Measurements from ENCODE around the gene ARFGAP3. TPM values are rescaled to one million over a fixed set of nuclear protein-coding genes. Genes with fewer than 3 reads are reported as not detected.
A peak's percentile ranks its signal among the peaks of the same experiment; 100 is the strongest.

Gene ARFGAP3
- total RNA-seq, 1 donor from 2014 or later: 28.4 TPM

GRCh38 chr22:42848941-42849550 is 8.0 kb downstream of the ARFGAP3 start:
- H3K4me1 Mint-ChIP-seq: peaks cover 3% of the 10 kb centered on the region
- no peak overlapping the region for H3K4me3 Mint-ChIP-seq
- H3K36me3 Mint-ChIP-seq (ENCODE audit: low read depth): peaks cover 4% of the 10 kb centered on the region
- no peaks in the 10 kb centered on the region for H3K27me3 Mint-ChIP-seq (ENCODE audit: low read depth)
- no peak for DNase-seq (ENCODE audit: low read depth, low spot score)
- no peaks in the 10 kb centered on the region for H3K9me3 Mint-ChIP-seq
- no peak overlapping the region for H3K27ac Mint-ChIP-seq (ENCODE audit: unreplicated experiment)
- no peak for TF ChIP-seq CTCF (conservative IDR thresholded peaks at IDR 0.05)

DNA sequence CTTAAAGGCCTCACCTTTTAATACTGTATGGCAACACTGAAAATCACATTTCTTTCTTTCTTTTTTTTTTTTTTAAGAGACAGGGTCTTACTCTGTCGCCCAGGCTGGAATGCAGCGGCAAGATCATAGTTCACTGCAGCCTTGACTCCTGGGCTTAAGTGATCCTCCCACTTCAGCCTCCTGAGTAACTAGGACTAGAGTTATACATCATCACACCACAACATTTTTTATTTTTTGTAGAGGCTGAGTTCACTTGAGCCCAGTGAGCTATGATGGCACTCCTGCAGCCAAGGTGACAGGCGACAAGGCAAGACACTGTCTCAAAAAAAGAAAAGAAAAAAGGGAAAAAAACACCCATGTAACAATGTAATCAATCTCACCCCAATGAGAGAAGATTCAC is 10.0 kb downstream of the ARFGAP3 start:
- peaks cover 7% of the 10 kb centered on the region for H3K36me3 Mint-ChIP-seq (ENCODE audit: low read depth)
- TF ChIP-seq CTCF (conservative IDR thresholded peaks at IDR 0.05): no peak
- H3K27me3 Mint-ChIP-seq (ENCODE audit: low read depth): no peaks in the 10 kb centered on the region
- H3K4me3 Mint-ChIP-seq: no peak overlapping the region
- peaks cover 3% of the 10 kb centered on the region for H3K4me1 Mint-ChIP-seq
- no peak overlapping the region for H3K27ac Mint-ChIP-seq (ENCODE audit: unreplicated experiment)
- DNase-seq (ENCODE audit: low read depth, low spot score): no peak
- H3K9me3 Mint-ChIP-seq: no peaks in the 10 kb centered on the region

DNA sequence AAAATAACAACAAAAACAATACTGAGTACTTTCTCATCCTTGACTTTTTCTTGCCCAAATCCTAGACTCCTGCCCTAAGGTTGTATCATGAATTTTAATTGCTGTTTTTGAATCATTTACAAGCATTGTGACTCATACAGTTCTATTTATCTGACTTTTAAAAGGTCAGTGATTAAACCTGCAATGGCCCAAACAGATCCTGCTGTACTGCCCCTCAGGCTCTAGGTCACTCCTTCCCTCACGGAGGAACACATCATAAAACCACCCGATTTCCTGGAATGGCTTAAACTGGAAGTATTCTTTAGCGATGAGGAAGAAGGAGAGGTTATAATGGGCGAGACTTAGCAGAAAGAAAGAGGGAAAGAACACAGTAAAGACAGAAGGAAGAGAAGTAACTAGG is 12.3 kb downstream of the ARFGAP3 start:
- Mint-ChIP-seq H3K4me3 (no peak overlapping the region), H3K27me3 (ENCODE audit: low read depth) (no peaks in the 10 kb centered on the region), H3K9me3 (no peaks in the 10 kb centered on the region), H3K27ac (ENCODE audit: unreplicated experiment) (no peak overlapping the region), H3K4me1 (no peaks in the 10 kb centered on the region), H3K36me3 (ENCODE audit: low read depth) (peaks cover 9% of the 10 kb centered on the region)
- TF ChIP-seq CTCF (conservative IDR thresholded peaks at IDR 0.05): no peak
- no peak for DNase-seq (ENCODE audit: low read depth, low spot score)

DNA sequence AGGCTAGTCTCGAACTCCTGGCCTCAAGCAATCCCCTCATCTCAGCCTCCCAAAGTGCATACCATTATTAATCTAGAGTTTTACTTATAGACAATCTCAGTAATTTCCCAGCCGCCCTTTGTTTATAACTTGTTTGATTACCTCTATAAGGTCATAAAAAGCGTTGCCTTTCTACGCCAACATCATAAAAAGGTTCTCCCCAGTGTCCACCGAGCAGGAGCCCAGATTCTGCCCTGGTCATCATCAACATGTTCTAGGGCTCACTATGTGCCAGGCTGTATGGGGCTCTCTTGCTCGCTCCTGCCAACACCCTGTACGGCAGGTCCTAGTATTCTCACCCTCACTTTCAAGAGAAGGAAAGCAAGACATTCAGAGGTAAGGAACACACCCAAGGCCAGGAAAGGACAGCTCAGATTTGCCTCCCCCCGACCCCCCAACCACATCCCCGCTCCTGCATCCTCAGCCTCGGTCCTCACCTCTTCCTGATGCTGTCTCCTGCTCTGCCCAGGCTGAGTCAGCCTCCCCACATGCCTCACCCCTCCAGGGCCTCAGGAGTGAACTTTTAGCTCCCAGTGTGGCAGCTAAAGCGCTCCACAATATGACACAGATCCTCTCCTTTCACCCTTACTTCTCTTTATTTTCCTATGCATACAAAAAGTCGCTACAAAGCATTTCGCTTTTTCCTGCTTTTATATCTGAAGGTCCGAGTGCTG is 14.3 kb downstream of the ARFGAP3 start:
- Mint-ChIP-seq H3K4me3 (no peak overlapping the region), H3K27me3 (ENCODE audit: low read depth) (no peaks in the 10 kb centered on the region)

GRCh38 chr22:42841444-42841843 is 15.6 kb downstream of the ARFGAP3 start:
- no peaks in the 10 kb centered on the region for H3K4me1 Mint-ChIP-seq
- H3K4me3 Mint-ChIP-seq: no peak overlapping the region
- H3K36me3 Mint-ChIP-seq (ENCODE audit: low read depth): peaks cover 9% of the 10 kb centered on the region
- H3K9me3 Mint-ChIP-seq: no peaks in the 10 kb centered on the region
- DNase-seq (ENCODE audit: low read depth, low spot score): no peak
- no peak for TF ChIP-seq CTCF (conservative IDR thresholded peaks at IDR 0.05)
- H3K27me3 Mint-ChIP-seq (ENCODE audit: low read depth): no peaks in the 10 kb centered on the region
- no peak overlapping the region for H3K27ac Mint-ChIP-seq (ENCODE audit: unreplicated experiment)

More for the DNA sequence above, 14.3 kb downstream of the ARFGAP3 start:
- Mint-ChIP-seq H3K4me1 (no peaks in the 10 kb centered on the region), H3K9me3 (no peaks in the 10 kb centered on the region), H3K36me3 (ENCODE audit: low read depth) (peaks cover 9% of the 10 kb centered on the region), H3K27ac (ENCODE audit: unreplicated experiment) (peak overlapping the region; percentile 84)
- no peak for TF ChIP-seq CTCF (conservative IDR thresholded peaks at IDR 0.05)
- DNase-seq (ENCODE audit: low read depth, low spot score): no peak

All from neural crest cell (in vitro differentiated cells).